Gastrocnemius medialis (tissue), 4 donors: Measurements from ENCODE around the gene MIPEP.

ENCODE experiments used
- CTCF ChIP-seq, 5 experiments: fragments of 450-650 bp in 3 of 5; fragments of 200-600 bp in 2 of 5; sonication (generic) in 2 of 5; IDR thresholded peaks in 4 of 5; conservative IDR thresholded peaks in 1 of 5; 1 replicate in 4 of 5; 2 replicates in 1 of 5; pipeline ENCODE4 v1.5.1; 2016 to 2019; ENCODE audit warnings: antibody characterized with exemption in 5 of 5, mild to moderate bottlenecking in 3 of 5, moderate library complexity in 3 of 5
- POLR2A ChIP-seq, 2 donors: fragments of 450-650 bp; IDR thresholded peaks; one replicate each; pipeline ENCODE4 v1.6.1; 2017; ENCODE audit warnings: antibody characterized with exemption in 2 of 2, mild to moderate bottlenecking in 2 of 2, moderate library complexity in 2 of 2

- TF ChIP-seq CTCF (IDR thresholded peaks at IDR 0.05 in 4 of 5, conservative IDR thresholded peaks at IDR 0.05 in 1 of 5) (no peak), POLR2A (IDR thresholded peaks at IDR 0.05) (no peak)
Observed at GRCh38 chr13:23690668-23691067, 198.5 kb downstream of the MIPEP start.
